KG1 (cell line): ENCODE data around the gene C7orf25.

Experiments
- DNase-seq: peaks from one replicate; lab custom pipeline; 2025; lab: John Stamatoyannopoulos, UW

The C7orf25 gene

DNA sequence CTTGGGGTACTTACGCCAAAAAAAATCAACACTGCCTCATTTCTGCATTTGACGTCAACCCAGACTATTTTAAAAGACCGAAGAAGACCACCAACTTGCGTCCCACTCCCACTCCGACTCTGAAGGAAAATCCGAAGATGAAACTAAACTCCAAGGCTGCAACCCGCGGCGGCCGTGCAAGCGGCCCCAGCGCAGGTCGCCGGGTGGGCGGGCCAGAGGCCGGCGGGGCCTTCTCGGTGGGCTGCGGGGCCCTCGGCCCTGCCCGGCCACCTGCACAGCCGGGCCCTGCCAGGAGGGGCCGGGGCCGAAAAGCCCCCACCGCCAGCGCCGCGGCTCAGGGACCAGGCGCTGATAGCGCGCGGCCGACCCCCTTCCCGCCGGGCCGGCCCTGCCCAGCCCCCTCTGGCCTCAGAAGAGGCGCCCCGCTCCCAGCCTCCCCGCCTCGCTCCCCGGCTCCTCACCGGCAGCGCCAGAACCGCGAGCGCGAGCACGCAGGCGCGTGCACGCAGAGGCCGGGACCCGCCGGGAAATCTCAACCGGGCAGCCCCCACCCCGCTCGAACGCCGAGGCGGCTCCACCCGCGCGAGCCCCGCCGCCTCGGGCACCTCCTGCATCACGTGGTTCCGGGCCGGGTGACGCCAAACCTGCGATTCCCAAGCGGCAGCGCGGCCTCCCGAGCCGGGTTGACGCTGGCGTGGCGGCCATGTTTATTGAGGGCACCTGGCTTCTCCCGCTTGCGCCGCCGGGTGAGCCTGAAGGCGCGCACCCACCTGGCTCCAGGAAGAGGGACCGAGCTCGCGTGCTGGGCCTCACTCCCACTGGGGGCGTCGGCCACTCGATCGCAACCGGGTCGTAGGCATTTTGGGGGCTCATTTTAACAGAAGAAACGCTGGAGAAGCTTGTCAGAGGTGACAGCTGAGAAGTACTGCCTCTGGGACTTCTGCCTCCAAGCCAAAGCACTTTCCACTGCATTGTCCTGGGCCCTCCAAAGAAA lies at the start of gene C7orf25:
TSS of gene C7orf25 (minus strand) at position 617 of the 994 bp plus-strand sequence. CDS start 1,170 bp downstream, outside the sequence.
- peak; percentile 84 for DNase-seq

GRCh38 chr7:42961170-42961569 lies 49.3 kb upstream of the C7orf25 start:
- DNase-seq: no peak

DNA sequence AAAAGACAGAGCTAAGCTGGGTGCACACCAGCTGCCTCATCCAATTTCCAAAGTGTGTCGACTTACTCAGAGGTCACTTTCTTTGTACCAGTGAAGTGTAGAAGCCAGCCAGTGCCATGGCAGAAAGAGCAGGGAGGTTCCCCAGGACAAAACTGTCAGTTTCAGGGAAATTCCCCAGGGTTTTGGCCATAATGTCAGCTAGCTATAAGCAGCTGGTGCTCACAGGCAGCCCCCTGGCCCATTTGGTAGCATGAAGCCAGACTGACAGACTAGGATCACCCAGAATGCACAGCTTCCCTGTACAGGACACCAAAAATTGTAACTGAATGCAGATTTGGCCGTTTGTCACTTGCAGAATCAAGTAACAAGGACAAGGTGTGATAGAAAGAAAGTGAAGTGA lies 48.9 kb upstream of the C7orf25 start:
- DNase-seq: no peak

DNA sequence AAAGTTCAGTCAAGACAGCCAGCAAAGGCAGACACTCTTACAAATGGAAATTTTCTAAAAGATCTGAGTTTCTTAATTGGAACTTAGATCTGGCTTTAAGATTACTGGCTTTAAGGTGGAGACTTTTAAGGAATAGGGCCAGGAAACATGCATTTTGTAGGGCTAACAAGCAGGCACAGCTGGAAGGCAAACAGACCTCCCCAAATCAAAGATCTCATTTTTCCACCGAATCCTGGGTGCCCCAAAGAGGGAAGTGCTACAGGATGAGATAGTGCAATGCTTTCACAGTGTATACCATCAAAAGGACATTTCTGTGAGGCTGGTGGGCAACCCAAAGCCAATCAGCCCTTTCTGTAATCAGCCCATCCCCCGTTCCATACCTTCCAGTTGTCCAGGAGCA lies 47.7 kb upstream of the C7orf25 start:
- no peak for DNase-seq

- no peak for DNase-seq
Measured at GRCh38 chr7:42956062-42956461, 44.2 kb upstream of the C7orf25 start.

GRCh38 chr7:42953994-42954393 lies 42.1 kb upstream of the C7orf25 start:
- no peak for DNase-seq

GRCh38 chr7:42952328-42952727 lies 40.5 kb upstream of the C7orf25 start:
- no peak for DNase-seq

GRCh38 chr7:42950417-42950816 lies 38.5 kb upstream of the C7orf25 start:
- no peak for DNase-seq

DNA sequence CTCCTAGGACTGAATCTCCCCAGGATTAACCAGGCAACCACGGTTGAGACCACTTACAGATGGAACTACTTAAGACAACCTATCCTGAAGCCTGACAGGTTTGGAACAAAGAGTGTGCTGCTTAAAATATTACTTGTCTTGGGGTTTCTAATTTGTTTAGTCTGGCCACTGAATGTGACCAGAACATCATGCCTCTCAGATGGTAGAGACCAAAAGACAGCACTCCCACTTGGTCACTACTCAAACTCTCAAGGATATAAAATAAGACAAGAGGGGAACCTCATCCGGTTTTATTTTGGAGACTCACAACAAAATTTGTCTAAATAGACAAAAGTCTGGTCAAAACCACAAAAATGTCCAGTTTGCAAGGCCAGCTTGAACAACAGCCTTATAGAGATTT lies 35.7 kb upstream of the C7orf25 start:
- no peak for DNase-seq

DNA sequence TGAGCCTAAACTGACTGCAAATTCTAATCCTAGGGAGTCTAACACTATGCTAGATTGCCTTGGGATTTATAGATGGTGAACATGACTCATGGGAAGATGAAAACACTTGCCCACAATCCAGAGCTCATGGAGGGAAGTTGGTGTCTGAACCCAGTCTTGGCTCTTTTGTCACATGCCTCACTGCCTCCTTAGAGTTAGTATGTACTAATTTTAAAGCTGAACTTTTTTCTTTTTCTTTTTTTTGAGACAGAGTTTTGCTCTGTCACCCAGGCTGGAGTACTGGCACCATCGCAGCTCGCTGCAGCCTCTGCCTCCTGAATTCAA lies 34.7 kb upstream of the C7orf25 start:
- no peak for DNase-seq

GRCh38 chr7:42945821-42946626 lies 34.2 kb upstream of the C7orf25 start:
- no peak for DNase-seq

DNA sequence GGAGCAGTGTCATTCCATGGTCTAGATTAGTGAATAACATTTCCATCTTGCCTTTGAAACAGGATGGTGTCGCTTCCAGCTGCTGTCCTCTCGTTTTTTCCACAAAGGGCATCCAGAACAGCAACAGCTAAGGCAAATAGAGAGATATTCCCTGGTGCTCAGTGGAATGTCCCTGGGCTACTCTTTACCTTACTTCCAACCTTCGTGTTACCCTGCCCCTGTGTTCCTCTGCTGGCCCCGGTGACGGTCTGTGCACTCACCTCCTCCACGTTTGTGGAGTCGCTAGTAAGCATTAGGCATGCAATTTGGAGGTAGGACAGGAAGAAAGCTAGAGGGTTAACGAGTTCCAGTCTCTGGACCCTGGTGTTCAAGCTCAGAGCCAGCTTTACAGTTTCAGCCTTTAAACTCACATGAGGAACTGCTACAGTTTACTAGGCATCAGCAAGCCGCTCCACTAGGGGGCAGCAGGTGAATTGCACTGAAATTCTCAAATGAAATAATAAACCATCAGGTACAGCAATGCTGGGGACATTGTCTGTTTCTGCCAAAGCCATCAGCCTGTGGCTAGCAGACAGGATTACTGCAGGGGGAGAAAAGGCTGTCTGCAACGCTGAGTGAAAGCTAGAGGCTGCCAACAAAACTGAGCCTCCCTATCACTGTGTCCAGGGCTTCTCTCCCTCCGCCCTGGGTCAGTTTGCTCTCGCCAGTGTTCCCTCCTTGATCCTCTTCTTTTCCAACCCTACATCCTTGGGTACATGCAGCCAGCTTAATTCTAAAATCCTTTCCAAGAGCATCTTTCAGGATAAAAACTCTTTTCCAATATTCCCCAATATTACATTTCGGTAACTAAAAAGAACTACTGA lies 29.3 kb upstream of the C7orf25 start:
- peak; percentile 62 for DNase-seq

GRCh38 chr7:42939457-42940240 lies 27.8 kb upstream of the C7orf25 start:
- no peak for DNase-seq

- no peak for DNase-seq
Measured at GRCh38 chr7:42935861-42936260, 24.0 kb upstream of the C7orf25 start.

- no peak for DNase-seq
Measured at GRCh38 chr7:42934291-42934690, 22.4 kb upstream of the C7orf25 start.

DNA sequence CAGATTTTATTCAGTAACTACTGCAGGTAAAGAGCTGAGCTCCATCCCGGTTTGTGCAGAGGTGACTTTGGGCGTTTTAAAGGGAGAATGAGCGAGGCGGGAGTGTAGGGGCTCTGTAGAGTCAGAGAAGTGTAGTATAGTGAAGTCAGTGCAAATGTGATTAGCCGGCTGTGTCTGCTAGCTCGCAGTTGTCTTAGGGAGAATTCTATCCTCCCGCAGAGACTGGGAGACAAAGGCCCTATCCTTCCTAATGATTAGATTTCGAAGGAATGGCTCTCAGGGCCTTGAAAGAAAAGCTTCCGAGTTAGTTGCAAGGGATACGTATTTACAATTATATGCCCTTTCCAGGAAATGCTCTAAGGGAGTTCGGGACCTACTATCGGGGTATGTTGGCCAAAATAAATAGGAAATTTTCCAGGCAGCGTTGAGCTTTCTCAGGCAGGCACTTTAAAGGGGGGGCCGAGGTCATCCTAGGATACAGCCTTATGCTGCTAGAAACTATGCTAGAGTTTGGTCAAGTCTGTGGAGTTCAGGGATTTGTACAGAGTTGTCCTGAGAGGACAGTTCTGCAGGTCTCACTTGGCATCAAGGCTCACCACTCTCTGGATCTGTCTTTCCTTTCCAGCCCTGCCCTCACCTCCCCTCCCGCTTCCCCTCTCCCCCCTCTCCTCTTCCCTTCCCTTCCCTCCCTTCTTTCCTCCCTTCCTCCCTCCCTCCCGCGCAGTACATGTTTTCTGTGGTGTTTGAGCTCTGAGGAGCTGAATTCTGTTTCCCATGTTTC lies 21.1 kb upstream of the C7orf25 start:
- no peak for DNase-seq

DNA sequence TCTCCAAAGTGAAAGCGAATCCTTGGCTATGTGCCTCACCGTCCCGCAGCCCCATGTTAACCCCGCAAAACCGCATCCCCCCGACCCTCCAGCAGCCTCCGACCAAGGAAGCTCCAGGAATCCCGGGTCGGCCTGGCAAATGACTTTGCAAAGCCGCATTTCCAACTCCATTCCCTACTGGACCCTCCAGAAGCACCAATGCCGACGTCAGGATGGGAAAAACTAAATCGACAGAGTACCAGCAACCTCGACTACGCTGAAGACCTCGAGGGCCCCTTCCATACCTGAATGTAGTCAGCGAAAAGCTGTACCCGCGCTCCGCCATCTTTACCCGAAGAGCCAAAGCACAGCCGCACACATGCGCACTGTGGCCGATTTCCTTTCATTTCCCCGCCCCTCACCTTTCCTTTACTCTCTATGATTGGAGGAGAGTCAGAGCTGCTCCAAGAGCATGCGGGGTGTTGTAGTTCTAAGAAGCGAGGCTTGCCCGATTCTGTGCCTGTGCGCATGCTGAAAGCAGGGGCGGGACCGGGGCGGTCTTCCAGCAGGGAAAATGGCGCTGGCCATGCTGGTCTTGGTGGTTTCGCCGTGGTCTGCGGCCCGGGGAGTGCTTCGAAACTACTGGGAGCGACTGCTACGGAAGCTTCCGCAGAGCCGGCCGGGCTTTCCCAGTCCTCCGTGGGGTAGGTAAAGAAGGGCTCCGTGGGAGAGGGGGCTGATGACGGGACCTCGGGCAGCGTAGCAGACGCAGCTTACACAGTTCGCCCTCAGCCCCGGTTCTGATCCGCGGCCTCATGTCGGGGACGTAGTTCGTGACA lies 20.2 kb upstream of the C7orf25 start, which contains the start of the genes MRPL32 and PSMA2:
TSS of gene MRPL32 (plus strand) at position 543 of the 818 bp plus-strand sequence. CDS start at position 554, 11 bp downstream.
TSS of gene PSMA2 (minus strand) at position 341 of the 818 bp plus-strand sequence. CDS start at position 325, 16 bp downstream.
- peak; percentile 96 for DNase-seq

- no peak for DNase-seq
Measured at GRCh38 chr7:42931447-42931833, 19.6 kb upstream of the C7orf25 start.

GRCh38 chr7:42930889-42931288 lies 19.0 kb upstream of the C7orf25 start:
- DNase-seq: no peak
